T-helper 1 cell treated with Interleukin-12 subunit alpha and Interleukin-12 subunit beta and Interleukin-4 antibody, amounts not matched to agents 30 μg/mL and 1 μg/mL, for 36 hours (primary cell): ENCODE measurements around the gene KAZN.

Experiments
- H3K27ac Mint-ChIP-seq: one replicate; pipeline ENCODE4 v1.8.0; 2021; ENCODE audit warnings: mild to moderate bottlenecking, mixed read lengths
- H3K27me3 Mint-ChIP-seq: one replicate; pipeline ENCODE4 v1.8.0; 2021; ENCODE audit warnings: low read depth, mixed read lengths
- H3K36me3 Mint-ChIP-seq: one replicate; pipeline ENCODE4 v1.8.0; 2021; ENCODE audit warnings: low read depth, mixed read lengths
- H3K4me1 Mint-ChIP-seq: one replicate; pipeline ENCODE4 v1.8.0; 2021; ENCODE audit warnings: low read depth, mixed read lengths
- H3K4me3 Mint-ChIP-seq: one replicate; pipeline ENCODE4 v1.8.0; 2021; ENCODE audit warnings: mild to moderate bottlenecking, moderate library complexity, mixed read lengths
- H3K9me3 Mint-ChIP-seq: one replicate; pipeline ENCODE4 v1.8.0; 2021; ENCODE audit warnings: mixed read lengths

The KAZN gene

GRCh38 chr1:14614341-14614740 lies 15.9 kb downstream of the KAZN start:
- no peak overlapping the region for H3K27ac Mint-ChIP-seq
- H3K27me3 Mint-ChIP-seq: no peaks in the 10 kb centered on the region
- peaks cover 9% of the 10 kb centered on the region for H3K9me3 Mint-ChIP-seq
- no peaks in the 10 kb centered on the region for H3K4me1 Mint-ChIP-seq
- H3K4me3 Mint-ChIP-seq: no peak overlapping the region
- no peaks in the 10 kb centered on the region for H3K36me3 Mint-ChIP-seq

- no peak overlapping the region for H3K27ac Mint-ChIP-seq
- H3K4me3 Mint-ChIP-seq: no peak overlapping the region
- H3K4me1 Mint-ChIP-seq: no peaks in the 10 kb centered on the region
- H3K36me3 Mint-ChIP-seq: no peaks in the 10 kb centered on the region
- H3K9me3 Mint-ChIP-seq: peaks cover 9% of the 10 kb centered on the region
- H3K27me3 Mint-ChIP-seq: no peaks in the 10 kb centered on the region
Measured at GRCh38 chr1:14615549-14616218, 17.2 kb downstream of the KAZN start.

DNA sequence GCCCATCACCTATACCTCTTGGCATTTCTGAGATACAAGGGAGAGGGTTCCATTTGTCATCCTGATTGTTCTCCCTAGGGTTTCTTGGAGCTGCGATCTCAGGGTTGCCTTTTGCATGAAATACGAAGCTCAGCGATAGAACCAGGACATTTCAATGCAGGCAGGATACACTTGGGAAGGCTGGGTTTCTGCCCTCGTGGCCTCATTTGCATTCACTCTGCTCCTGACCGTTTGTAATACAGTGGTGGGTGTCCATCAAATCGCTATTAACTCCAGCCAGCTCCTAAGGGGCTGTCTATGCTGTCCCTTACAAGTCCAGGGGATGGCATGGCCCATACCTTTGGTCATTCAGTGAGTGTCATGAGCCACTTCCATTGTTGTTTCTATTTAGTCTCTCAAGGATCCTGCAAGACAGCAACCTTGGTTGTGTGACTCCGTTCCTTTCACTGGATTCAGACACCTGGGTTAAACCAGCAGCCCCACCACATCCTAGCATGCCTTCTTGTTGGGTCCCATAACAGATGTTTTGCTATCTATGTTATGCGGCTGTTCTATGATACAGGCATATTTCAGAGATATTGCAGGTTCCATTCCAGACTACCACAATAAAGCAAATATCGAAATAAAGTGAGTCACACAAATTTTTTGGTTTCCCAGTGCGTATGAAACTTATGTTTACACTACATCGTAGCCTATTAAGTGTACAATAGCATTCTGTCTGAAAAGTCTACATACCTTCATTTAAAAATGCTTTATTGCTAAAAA lies 18.3 kb downstream of the KAZN start:
- no peaks in the 10 kb centered on the region for H3K4me1 Mint-ChIP-seq
- no peaks in the 10 kb centered on the region for H3K27me3 Mint-ChIP-seq
- no peaks in the 10 kb centered on the region for H3K36me3 Mint-ChIP-seq
- H3K9me3 Mint-ChIP-seq: peaks cover 9% of the 10 kb centered on the region
- H3K27ac Mint-ChIP-seq: no peak overlapping the region
- H3K4me3 Mint-ChIP-seq: no peak overlapping the region

GRCh38 chr1:14617791-14618190 lies 19.3 kb downstream of the KAZN start:
- Mint-ChIP-seq H3K4me1 (no peaks in the 10 kb centered on the region), H3K4me3 (no peak overlapping the region), H3K9me3 (peaks cover 9% of the 10 kb centered on the region), H3K27ac (no peak overlapping the region), H3K36me3 (no peaks in the 10 kb centered on the region), H3K27me3 (no peaks in the 10 kb centered on the region)

GRCh38 chr1:14620941-14621340 lies 22.5 kb downstream of the KAZN start:
- H3K27me3 Mint-ChIP-seq: no peaks in the 10 kb centered on the region
- peaks cover 8% of the 10 kb centered on the region for H3K9me3 Mint-ChIP-seq
- H3K27ac Mint-ChIP-seq: no peak overlapping the region
- H3K4me1 Mint-ChIP-seq: no peaks in the 10 kb centered on the region
- no peaks in the 10 kb centered on the region for H3K36me3 Mint-ChIP-seq
- no peak overlapping the region for H3K4me3 Mint-ChIP-seq

- H3K4me1 Mint-ChIP-seq: no peaks in the 10 kb centered on the region
- H3K4me3 Mint-ChIP-seq: no peak overlapping the region
- H3K27ac Mint-ChIP-seq: no peak overlapping the region
- no peaks in the 10 kb centered on the region for H3K27me3 Mint-ChIP-seq
- H3K36me3 Mint-ChIP-seq: no peaks in the 10 kb centered on the region
- H3K9me3 Mint-ChIP-seq: peaks cover 8% of the 10 kb centered on the region
Measured at GRCh38 chr1:14623090-14623489, 24.6 kb downstream of the KAZN start.

DNA sequence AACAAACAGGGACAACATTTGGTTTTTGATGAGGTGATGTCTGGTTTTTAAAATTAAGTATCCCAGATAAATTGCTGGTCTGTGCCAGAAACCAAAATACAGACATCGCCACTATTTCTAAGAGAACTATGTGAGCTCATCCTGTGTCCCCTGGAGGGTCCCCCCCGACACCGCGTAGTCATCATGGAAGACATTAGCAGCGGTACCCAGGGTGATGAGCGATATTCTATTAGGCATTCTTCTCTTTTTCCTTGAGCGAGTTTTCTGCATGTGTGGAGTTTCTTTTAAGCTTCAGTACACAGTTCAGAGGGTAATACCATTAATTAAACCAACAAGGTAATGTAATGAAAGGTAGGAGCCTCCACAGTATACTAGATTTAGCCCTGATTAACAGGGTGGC lies 26.5 kb downstream of the KAZN start:
- Mint-ChIP-seq H3K4me1 (no peaks in the 10 kb centered on the region), H3K4me3 (no peak overlapping the region), H3K27me3 (no peaks in the 10 kb centered on the region), H3K36me3 (no peaks in the 10 kb centered on the region), H3K9me3 (peaks cover 3% of the 10 kb centered on the region), H3K27ac (no peak overlapping the region)

GRCh38 chr1:14625572-14625971 lies 27.1 kb downstream of the KAZN start:
- Mint-ChIP-seq H3K4me3 (no peak overlapping the region), H3K36me3 (no peaks in the 10 kb centered on the region), H3K4me1 (no peaks in the 10 kb centered on the region), H3K27me3 (no peaks in the 10 kb centered on the region), H3K9me3 (peaks cover 3% of the 10 kb centered on the region), H3K27ac (no peak overlapping the region)

DNA sequence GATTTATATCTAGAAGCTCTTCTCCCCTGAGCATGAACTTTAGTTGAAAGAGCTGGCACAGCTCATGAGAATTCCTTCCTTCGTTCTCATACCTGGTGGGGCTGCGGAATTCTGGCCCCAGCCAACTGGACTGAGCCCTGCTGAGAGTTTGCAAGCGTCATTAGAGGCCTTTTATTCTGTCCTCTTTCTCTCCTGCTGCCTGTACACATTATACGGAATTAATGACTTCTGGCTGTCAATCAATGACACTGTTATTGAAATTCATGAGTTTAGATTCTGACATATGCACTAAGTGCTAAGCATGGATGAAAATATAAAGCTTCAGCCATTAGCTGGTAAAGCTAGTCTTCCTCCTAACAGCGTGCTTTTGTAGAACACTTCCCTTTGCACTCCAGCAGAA lies 27.5 kb downstream of the KAZN start:
- H3K9me3 Mint-ChIP-seq: peaks cover 3% of the 10 kb centered on the region
- H3K4me1 Mint-ChIP-seq: no peaks in the 10 kb centered on the region
- H3K27ac Mint-ChIP-seq: no peak overlapping the region
- H3K36me3 Mint-ChIP-seq: no peaks in the 10 kb centered on the region
- H3K4me3 Mint-ChIP-seq: no peak overlapping the region
- no peaks in the 10 kb centered on the region for H3K27me3 Mint-ChIP-seq

DNA sequence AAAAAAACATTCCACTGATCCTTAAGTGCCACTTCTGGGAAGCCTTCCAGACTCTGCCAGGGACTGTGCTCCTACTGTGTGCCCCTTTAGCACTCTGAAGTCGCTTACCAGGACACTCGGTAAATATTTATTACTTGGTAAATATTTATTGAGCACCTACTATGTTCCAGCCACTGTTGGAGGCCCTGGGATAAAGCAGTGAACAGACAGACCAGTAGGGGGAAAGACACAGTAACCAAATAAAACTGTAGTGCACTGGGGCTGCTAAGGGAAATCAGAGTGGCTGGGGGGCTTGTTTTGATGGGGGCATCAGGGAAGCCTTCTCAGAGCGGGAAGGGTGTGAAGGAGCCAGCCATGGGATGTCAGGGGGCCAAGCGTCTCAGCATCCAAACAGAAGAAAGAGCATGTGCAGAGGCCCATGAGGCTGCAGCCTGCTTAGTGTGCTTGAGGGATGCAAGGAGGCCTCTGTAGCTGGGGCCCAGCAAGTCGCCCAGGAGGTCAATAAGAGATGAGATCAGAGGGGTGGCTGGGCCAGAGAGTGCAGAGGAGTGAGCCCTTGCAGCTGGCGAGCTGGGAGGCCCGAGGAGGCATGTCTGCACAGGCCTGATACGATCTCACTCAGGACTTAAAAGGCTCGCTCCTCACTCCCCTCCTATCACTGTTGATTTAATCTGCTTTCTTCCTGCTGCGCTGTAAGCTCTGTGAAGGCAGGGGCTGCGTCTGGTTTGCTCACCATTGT lies 28.6 kb downstream of the KAZN start:
- peaks cover 3% of the 10 kb centered on the region for H3K9me3 Mint-ChIP-seq
- H3K27me3 Mint-ChIP-seq: no peaks in the 10 kb centered on the region
- H3K27ac Mint-ChIP-seq: no peak overlapping the region
- no peak overlapping the region for H3K4me3 Mint-ChIP-seq
- H3K36me3 Mint-ChIP-seq: no peaks in the 10 kb centered on the region
- no peaks in the 10 kb centered on the region for H3K4me1 Mint-ChIP-seq

DNA sequence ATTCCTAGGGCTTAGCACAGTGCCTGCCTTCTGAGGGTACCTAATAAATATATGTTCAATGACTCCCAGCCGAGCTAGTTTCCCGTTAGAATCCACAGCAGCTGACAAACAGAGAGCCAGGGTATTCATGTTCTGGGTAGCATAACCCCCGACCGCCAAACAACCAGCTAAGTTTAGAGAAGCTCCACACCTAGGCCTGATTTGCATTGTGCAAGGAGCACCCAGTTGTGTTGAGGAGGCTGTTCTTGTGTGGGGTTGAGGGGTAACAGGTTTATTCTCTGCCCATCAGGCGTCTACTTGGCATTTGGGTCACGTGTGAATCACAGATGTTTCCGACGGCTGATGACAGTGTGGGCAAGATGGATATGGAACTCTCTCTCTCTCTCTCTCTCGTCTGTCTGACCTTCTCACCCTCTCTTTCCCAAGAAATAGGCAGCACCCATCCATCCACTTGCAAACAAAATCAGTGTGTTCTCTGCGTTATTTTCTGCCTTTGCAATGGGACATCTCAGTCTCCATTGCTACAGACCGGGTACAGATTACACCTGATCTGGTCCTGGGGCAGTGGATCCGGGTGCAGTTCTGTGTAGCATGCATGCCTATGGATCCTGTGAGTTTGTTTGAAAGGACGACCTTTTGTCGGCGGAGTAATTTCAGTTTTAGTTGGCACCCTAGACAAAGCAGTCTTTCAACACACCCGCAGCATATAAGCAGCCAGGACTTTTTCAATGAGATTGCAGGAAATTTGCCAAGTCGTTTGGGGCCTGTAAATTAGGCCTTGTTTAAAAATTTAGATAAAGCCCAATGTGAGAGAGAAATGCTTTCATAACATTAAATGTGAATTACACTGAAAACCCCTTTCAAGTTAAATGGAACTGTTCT lies 29.4 kb downstream of the KAZN start:
- peaks cover 3% of the 10 kb centered on the region for H3K9me3 Mint-ChIP-seq
- H3K4me3 Mint-ChIP-seq: no peak overlapping the region
- no peaks in the 10 kb centered on the region for H3K4me1 Mint-ChIP-seq
- no peaks in the 10 kb centered on the region for H3K27me3 Mint-ChIP-seq
- H3K36me3 Mint-ChIP-seq: no peaks in the 10 kb centered on the region
- no peak overlapping the region for H3K27ac Mint-ChIP-seq

DNA sequence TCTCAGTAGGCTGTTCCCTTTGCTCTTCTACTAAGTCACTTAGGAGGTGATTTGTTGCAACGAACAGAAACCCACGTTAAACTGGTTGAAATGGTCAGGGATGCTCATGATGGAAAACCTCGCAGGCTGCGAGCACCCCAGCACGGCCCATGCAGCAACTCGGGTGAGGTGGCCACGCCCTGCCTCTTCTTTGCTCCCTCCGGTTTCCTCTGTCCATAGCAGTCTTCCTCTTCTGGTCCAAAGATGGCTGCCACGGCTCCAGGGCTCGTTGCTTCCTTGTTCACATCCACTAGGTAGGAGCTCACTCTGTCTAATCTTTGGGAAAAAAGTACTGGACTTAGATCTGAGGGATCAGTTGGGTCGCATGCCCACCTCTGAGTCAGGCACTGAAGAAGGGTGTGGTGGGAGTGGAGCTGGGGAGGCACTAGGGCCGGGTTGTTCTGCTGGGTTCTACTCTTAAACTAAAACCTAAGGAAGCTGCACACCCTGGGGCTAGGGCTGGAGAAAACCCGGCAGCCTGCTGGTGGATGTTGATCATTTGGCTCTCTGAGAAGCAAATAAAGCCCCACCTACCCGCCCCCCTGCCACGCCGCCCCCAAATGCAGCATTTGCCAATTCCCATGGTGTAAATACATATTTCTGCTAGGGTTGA lies 31.0 kb downstream of the KAZN start:
- no peak overlapping the region for H3K4me3 Mint-ChIP-seq
- H3K27ac Mint-ChIP-seq: no peak overlapping the region
- no peaks in the 10 kb centered on the region for H3K36me3 Mint-ChIP-seq
- peaks cover under 1% of the 10 kb centered on the region for H3K9me3 Mint-ChIP-seq
- H3K4me1 Mint-ChIP-seq: no peaks in the 10 kb centered on the region
- no peaks in the 10 kb centered on the region for H3K27me3 Mint-ChIP-seq

DNA sequence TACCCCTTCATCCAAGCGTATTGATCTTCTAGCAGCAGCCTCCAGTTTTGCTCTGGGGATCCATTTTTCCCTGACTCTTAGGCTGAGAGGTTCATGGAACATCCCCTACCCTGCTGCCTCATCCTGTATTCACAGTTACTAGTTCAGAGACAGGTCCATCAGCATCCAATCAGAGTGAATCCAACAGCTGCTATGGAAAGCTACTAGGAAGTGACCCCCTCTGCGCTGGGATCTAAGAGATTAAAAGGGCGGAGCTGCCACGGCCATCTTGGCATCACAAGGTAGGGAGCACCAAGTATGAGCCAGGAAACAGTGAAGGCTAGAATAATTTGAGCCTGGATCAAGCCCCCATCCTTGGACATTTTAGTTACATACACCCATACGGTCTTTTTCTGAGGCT lies 32.5 kb downstream of the KAZN start:
- Mint-ChIP-seq H3K4me3 (no peak overlapping the region), H3K4me1 (no peaks in the 10 kb centered on the region), H3K36me3 (no peaks in the 10 kb centered on the region), H3K27ac (no peak overlapping the region), H3K9me3 (no peaks in the 10 kb centered on the region), H3K27me3 (no peaks in the 10 kb centered on the region)

DNA sequence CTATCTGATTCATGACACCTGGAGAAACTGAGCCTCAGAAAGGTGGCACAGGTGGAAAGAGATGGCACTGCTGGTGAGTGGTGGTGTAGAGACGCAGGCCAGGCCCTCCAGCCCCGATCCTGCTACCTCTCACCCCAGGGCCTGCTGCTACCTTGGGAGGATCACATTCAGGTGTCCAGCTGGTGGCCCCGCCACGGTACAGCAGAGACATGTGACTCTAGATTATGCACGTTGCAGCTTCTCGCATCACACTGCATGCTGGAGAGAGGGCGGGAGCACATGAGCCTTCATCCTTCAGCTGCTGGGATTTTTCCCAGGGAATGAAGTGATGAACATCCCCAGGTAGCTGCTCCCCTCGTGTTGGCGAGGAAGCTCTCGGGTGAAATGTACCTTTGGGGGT lies 32.9 kb downstream of the KAZN start:
- H3K27ac Mint-ChIP-seq: no peak overlapping the region
- H3K36me3 Mint-ChIP-seq: no peaks in the 10 kb centered on the region
- H3K4me1 Mint-ChIP-seq: no peaks in the 10 kb centered on the region
- H3K27me3 Mint-ChIP-seq: no peaks in the 10 kb centered on the region
- no peak overlapping the region for H3K4me3 Mint-ChIP-seq
- no peaks in the 10 kb centered on the region for H3K9me3 Mint-ChIP-seq
